Neural crest cell (in vitro differentiated cells): ENCODE results near the gene ABCG1. TPM values are rescaled to one million over a fixed set of nuclear protein-coding genes. Genes with fewer than 3 reads are reported as not detected.

Experiments used
- DNase-seq: peaks from one replicate; pipeline ENCODE4 v3.0.0; 2021; ENCODE audit warnings: low read depth, mixed read lengths, low spot score
- H3K27ac Mint-ChIP-seq: one replicate; pipeline ENCODE4 v1.8.0; 2021; ENCODE audit warnings: mild to moderate bottlenecking, mixed read lengths; ENCODE audit not compliant: unreplicated experiment
- H3K27me3 Mint-ChIP-seq: 2 replicates; pipeline ENCODE4 v1.8.0; 2021; ENCODE audit warnings: low read depth, mild to moderate bottlenecking, mixed read lengths
- H3K36me3 Mint-ChIP-seq: 2 replicates; pipeline ENCODE4 v1.8.0; 2021; ENCODE audit warnings: low read depth, mild to moderate bottlenecking, mixed read lengths
- H3K4me1 Mint-ChIP-seq: 2 replicates; pipeline ENCODE4 v1.8.0; 2021; ENCODE audit warnings: mixed read lengths
- H3K4me3 Mint-ChIP-seq: one replicate; pipeline ENCODE4 v1.8.0; 2021; ENCODE audit warnings: mild to moderate bottlenecking, mixed read lengths
- H3K9me3 Mint-ChIP-seq: 2 replicates; pipeline ENCODE4 v1.8.0; 2021; ENCODE audit warnings: mixed read lengths
- total RNA-seq: library from RNA; stranded (reverse); gene quantifications from 2 replicates; pipeline ENCODE4 v1.2.1, GENCODE V29; 2021
- TF ChIP-seq, protein P1 (sequence below): fragments of 200-600 bp; sonication (generic); conservative IDR thresholded peaks from 2 replicates; pipeline ENCODE4 v1.5.0; 2021; ENCODE audit warnings: antibody characterized with exemption, mild to moderate bottlenecking

ABCG1 gene
- total RNA-seq, 1 donor from 2014 or later: 3.3 TPM

DNA sequence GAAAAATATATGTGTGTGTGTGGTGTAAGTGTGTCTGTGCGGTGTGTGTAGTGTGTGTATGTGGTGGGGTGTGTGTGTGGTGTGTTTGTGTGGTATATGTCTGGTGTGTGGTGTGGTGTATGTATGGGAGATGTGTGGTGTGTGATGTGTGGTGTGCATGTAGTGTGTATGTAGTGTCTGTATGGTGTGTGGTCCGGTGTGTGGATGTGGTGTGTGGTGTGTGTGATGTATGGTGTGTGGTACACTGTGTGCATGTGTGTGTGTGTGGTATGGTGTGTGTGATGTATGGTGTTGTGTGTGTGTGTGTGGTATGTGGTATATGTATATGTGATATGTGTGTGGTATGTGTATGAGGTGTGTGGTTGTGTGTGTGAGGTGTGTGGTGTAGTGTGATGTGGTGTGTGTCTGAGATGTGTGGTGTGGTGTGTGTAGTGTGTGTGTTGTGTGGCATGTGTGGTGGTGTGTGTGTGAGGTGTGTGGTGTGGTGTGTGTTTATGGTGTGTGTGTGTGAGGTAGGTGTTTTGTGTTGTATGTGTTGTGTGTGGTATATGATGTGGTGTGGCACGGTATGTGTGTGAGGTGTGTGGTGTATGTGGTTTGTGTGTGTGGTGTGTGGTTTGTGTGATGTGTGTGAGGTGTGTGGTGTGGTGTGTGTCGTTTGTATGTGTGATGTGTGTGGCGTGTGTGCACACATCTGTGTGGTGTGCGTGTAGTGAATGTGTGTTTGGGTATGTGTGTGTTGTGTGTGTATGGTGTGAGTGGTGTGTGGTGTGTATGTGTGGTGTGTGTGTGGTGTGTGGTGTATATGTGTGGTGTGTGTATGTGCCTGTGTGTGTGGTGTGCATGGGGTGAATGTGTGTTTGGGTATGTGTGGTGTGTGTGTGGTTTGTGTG is 35.3 kb upstream of the ABCG1 start:
- Mint-ChIP-seq H3K27me3 (no peaks in the 10 kb centered on the region), H3K4me3 (no peak overlapping the region), H3K27ac (no peak overlapping the region), H3K9me3 (peaks cover 11% of the 10 kb centered on the region), H3K4me1 (peaks cover 11% of the 10 kb centered on the region), H3K36me3 (peaks cover 4% of the 10 kb centered on the region)
- no peak for DNase-seq
- TF ChIP-seq, protein P1, sequence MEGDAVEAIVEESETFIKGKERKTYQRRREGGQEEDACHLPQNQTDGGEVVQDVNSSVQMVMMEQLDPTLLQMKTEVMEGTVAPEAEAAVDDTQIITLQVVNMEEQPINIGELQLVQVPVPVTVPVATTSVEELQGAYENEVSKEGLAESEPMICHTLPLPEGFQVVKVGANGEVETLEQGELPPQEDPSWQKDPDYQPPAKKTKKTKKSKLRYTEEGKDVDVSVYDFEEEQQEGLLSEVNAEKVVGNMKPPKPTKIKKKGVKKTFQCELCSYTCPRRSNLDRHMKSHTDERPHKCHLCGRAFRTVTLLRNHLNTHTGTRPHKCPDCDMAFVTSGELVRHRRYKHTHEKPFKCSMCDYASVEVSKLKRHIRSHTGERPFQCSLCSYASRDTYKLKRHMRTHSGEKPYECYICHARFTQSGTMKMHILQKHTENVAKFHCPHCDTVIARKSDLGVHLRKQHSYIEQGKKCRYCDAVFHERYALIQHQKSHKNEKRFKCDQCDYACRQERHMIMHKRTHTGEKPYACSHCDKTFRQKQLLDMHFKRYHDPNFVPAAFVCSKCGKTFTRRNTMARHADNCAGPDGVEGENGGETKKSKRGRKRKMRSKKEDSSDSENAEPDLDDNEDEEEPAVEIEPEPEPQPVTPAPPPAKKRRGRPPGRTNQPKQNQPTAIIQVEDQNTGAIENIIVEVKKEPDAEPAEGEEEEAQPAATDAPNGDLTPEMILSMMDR: no peak

DNA sequence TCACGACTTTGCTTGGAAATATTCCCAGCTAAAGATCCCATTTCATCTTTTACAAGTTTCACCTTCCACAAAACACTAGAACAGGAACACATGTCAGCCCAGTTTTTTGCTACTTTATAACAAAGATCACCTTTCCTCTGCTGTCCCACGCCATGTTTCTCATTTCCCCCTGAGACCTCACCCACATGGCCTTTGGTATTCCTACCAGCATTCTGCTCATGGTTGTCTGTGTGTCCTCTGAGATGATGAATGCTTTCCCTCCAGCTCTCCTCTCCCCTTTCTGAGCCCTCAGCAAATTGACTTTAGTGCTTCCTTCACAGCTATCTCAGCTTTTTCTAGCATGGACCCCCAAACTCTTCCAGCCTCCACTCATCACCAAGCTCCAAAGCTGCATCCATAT is 32.3 kb upstream of the ABCG1 start:
- peaks cover 4% of the 10 kb centered on the region for H3K36me3 Mint-ChIP-seq
- peaks cover 8% of the 10 kb centered on the region for H3K9me3 Mint-ChIP-seq
- TF ChIP-seq, protein P1: no peak
- no peak for DNase-seq
- H3K27ac Mint-ChIP-seq: no peak overlapping the region
- no peaks in the 10 kb centered on the region for H3K4me1 Mint-ChIP-seq
- no peak overlapping the region for H3K4me3 Mint-ChIP-seq
- no peaks in the 10 kb centered on the region for H3K27me3 Mint-ChIP-seq

DNA sequence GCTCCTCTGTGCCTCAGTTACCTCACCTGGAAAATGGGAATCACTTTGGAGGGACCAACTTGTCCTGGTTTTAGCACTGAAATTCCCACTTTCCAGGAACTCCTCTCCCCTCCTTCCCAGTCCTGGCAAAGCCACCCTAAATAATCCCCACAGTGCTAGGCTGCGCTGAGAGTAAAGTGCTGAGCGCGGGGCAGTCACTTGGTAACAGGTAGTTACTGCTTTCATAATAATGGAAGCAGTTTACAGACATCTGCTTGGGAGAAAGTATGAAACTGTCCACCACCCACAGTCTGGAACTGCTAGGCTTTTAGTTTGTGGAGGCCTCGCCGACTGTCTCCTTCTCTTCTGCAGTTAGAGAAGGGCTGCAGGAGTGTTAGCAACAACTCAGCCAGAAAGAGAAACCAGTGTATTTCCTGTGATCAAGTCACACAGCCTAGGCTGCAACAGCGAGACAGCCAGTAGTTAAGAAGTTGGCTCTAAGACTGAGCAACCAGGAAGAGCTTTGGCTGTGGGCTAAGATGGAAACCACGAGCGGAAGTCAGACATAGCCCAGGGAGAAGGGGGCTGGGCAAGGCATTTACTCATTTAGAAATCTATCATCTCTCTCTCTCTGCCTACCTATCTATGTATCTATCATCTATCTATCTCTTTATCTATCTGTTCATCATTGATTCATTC is 30.8 kb upstream of the ABCG1 start:
- TF ChIP-seq, protein P1: no peak
- no peak overlapping the region for H3K27ac Mint-ChIP-seq
- no peak overlapping the region for H3K4me3 Mint-ChIP-seq

DNA sequence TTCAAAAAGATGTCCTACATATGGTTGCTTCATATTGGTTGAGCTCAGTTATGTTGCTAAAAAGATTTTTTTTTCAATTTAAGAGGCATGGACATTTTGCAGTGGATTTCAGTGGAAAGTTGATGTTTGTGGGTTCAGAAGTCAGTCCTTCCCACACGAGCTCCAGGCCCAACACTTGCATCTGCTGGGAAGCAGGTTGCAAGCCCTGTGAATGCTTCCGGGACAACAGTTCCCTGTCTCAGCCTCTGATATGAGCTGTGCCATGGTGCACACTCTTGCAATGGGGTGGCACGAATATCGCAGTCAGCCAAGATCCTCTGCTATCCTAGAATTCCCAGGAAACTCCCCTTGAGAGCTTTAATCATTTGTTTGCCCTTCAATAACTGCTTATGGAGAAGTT is 30.3 kb upstream of the ABCG1 start:
- Mint-ChIP-seq H3K4me1 (peaks cover 5% of the 10 kb centered on the region), H3K27me3 (no peaks in the 10 kb centered on the region), H3K9me3 (peaks cover 8% of the 10 kb centered on the region), H3K36me3 (peaks cover 4% of the 10 kb centered on the region), H3K27ac (no peak overlapping the region), H3K4me3 (no peak overlapping the region)
- TF ChIP-seq, protein P1: no peak
- no peak for DNase-seq

More for the DNA sequence above, 30.8 kb upstream of the ABCG1 start:
- peaks cover 8% of the 10 kb centered on the region for H3K9me3 Mint-ChIP-seq
- no peaks in the 10 kb centered on the region for H3K27me3 Mint-ChIP-seq
- H3K4me1 Mint-ChIP-seq: peaks cover 5% of the 10 kb centered on the region
- no peak for DNase-seq
- H3K36me3 Mint-ChIP-seq: peaks cover 4% of the 10 kb centered on the region

DNA sequence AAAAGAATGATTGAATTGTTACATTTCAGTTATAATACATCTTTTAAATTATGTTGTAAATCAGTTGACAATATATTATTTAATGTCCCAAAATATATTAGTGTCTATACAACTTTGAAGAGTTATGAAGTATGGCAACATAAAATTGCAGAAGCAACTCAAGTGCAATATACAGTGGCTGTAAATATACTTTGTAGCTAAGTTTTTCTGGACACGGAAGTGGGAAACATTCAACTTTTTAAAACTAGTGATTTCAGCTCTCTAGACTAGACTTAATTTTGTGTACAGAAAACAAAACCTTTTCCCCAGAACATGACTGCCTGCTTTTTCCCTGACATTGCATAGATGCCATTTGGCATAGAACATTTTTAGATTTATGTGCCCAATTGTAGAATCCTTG is 29.5 kb upstream of the ABCG1 start:
- Mint-ChIP-seq H3K4me3 (no peak overlapping the region), H3K27me3 (no peaks in the 10 kb centered on the region), H3K36me3 (peaks cover 4% of the 10 kb centered on the region), H3K4me1 (peaks cover 5% of the 10 kb centered on the region), H3K9me3 (peaks cover 8% of the 10 kb centered on the region), H3K27ac (no peak overlapping the region)
- no peak for DNase-seq
- TF ChIP-seq, protein P1: no peak
